ENCODE data around the gene PCDHGB3. TPM values are rescaled to one million over a fixed set of nuclear protein-coding genes. Genes with fewer than 3 reads are reported as not detected.
A peak's percentile ranks its signal among the peaks of the same experiment; 100 is the strongest.

Gene PCDHGB3
- total and polyA plus RNA-seq, 9 of the 15 experiments (the other 6 are each of a cell fraction or from before 2014, with no cell fraction given), result 0.05 to 0.19 (median 0.11) TPM; not detected in 2

DNA sequence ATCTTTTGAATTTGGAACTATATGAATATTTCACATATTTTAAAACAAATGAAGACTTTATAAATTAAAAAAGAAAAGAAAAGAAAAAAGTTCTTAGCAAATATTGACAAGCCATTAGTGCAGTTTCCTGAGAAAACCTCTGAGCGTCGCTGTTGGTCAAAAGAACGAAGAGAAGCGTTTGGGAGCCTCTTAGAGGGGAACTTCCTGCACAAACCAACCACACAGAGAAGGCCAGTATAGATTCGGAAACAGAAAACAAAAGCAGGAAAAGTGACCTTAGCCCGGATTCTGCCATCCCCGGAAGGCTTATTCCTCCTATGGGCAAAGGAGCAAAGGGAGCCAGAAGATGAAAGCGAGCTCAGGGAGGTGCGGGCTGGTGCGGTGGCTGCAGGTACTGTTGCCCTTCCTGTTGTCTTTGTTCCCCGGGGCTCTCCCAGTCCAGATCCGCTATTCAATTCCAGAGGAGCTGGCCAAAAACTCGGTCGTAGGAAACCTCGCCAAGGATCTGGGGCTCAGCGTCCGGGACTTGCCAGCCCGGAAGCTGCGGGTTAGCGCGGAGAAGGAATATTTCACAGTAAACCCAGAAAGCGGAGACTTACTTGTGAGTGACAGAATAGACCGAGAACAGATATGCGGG lies 10.1 kb upstream of the PCDHGB3 start, which contains the start of gene PCDHGB2 (continued):
- TF ChIP-seq, protein P1, sequence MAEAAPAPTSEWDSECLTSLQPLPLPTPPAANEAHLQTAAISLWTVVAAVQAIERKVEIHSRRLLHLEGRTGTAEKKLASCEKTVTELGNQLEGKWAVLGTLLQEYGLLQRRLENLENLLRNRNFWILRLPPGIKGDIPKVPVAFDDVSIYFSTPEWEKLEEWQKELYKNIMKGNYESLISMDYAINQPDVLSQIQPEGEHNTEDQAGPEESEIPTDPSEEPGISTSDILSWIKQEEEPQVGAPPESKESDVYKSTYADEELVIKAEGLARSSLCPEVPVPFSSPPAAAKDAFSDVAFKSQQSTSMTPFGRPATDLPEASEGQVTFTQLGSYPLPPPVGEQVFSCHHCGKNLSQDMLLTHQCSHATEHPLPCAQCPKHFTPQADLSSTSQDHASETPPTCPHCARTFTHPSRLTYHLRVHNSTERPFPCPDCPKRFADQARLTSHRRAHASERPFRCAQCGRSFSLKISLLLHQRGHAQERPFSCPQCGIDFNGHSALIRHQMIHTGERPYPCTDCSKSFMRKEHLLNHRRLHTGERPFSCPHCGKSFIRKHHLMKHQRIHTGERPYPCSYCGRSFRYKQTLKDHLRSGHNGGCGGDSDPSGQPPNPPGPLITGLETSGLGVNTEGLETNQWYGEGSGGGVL (CRISPR knock-in tag; IDR thresholded peaks at IDR 0.05), result no peak
- TF ChIP-seq MEF2D (tag; conservative IDR thresholded peaks at IDR 0.05; ENCODE audit: low read depth) (no peak), MXD1 (CRISPR knock-in tag; IDR thresholded peaks at IDR 0.05; ENCODE audit: borderline replicate concordance, poor library complexity, severe bottlenecking) (no peak), ZNF232 (CRISPR knock-in tag; IDR thresholded peaks at IDR 0.05) (no peak), TFE3 (CRISPR knock-in tag; IDR thresholded peaks at IDR 0.05) (no peak), POU5F1 (IDR thresholded peaks at IDR 0.05; ENCODE audit: borderline replicate concordance, low read depth, low read length, partially characterized antibody) (no peak), POLR2G (IDR thresholded peaks at IDR 0.05; ENCODE audit: low read depth, low read length) (no peak), ZNF431 (CRISPR knock-in tag; IDR thresholded peaks at IDR 0.05) (no peak), TCF7L2 (IDR thresholded peaks at IDR 0.05; ENCODE audit: low read depth, low read length) (no peak), SMC3 (conservative IDR thresholded peaks at IDR 0.05; ENCODE audit: insufficient read depth, low read depth, low read length) (0 out of 2 replicates have a peak, but pooled peaks have one; percentile 4), RFX1 (IDR thresholded peaks at IDR 0.05) (no peak), BHLHE40 (IDR thresholded peaks at IDR 0.05; ENCODE audit: low read length) (no peak), ETS1 (conservative IDR thresholded peaks at IDR 0.05; ENCODE audit: control insufficient read depth, low read depth, low read length) (no peak), HDAC1 (IDR thresholded peaks at IDR 0.05) (no peak), BCL6 (CRISPR knock-in tag; IDR thresholded peaks at IDR 0.05) (no peak)
- TF ChIP-seq, protein P2, sequence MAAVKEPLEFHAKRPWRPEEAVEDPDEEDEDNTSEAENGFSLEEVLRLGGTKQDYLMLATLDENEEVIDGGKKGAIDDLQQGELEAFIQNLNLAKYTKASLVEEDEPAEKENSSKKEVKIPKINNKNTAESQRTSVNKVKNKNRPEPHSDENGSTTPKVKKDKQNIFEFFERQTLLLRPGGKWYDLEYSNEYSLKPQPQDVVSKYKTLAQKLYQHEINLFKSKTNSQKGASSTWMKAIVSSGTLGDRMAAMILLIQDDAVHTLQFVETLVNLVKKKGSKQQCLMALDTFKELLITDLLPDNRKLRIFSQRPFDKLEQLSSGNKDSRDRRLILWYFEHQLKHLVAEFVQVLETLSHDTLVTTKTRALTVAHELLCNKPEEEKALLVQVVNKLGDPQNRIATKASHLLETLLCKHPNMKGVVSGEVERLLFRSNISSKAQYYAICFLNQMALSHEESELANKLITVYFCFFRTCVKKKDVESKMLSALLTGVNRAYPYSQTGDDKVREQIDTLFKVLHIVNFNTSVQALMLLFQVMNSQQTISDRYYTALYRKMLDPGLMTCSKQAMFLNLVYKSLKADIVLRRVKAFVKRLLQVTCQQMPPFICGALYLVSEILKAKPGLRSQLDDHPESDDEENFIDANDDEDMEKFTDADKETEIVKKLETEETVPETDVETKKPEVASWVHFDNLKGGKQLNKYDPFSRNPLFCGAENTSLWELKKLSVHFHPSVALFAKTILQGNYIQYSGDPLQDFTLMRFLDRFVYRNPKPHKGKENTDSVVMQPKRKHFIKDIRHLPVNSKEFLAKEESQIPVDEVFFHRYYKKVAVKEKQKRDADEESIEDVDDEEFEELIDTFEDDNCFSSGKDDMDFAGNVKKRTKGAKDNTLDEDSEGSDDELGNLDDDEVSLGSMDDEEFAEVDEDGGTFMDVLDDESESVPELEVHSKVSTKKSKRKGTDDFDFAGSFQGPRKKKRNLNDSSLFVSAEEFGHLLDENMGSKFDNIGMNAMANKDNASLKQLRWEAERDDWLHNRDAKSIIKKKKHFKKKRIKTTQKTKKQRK (IDR thresholded peaks at IDR 0.05; ENCODE audit: borderline replicate concordance, low read depth, low read length), result no peak
- TF ChIP-seq, protein P3, sequence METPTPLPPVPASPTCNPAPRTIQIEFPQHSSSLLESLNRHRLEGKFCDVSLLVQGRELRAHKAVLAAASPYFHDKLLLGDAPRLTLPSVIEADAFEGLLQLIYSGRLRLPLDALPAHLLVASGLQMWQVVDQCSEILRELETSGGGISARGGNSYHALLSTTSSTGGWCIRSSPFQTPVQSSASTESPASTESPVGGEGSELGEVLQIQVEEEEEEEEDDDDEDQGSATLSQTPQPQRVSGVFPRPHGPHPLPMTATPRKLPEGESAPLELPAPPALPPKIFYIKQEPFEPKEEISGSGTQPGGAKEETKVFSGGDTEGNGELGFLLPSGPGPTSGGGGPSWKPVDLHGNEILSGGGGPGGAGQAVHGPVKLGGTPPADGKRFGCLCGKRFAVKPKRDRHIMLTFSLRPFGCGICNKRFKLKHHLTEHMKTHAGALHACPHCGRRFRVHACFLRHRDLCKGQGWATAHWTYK (CRISPR knock-in tag; IDR thresholded peaks at IDR 0.05), result no peak

Measured in K562 (cell line).